Measurements from ENCODE around the gene CLASP1. TPM values are rescaled to one million over a fixed set of nuclear protein-coding genes. Genes with fewer than 3 reads are reported as not detected.

Gene CLASP1
- total RNA-seq, 1 donor = 46.0 TPM

DNA sequence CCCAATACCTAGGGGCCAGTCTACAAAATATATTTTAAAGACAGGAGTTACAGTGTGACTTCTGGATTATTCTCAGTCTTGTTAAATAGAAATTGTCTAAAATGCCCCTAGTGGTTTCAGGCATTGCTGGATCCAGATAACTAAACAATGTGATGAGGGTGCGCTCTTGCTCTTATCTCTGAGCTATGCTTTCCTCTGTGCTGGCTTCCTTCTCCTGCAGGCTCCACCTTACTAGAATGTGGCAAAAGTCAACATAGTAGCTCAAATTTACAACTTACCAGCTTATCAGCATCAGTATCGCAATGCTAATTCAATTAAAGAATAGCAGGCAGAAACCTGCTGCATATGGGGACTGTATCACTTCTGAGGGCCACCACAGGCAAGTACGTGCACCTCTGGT lies 179.9 kb downstream of the CLASP1 start:
- Histone ChIP-seq H3K27me3 (ENCODE audit: insufficient read depth, low read length) (no peaks in the 10 kb centered on the region), H3K4me2 (ENCODE audit: insufficient read depth, low read length) (no peak overlapping the region), H3K36me3 (ENCODE audit: insufficient read depth, low read length) (peaks cover 21% of the 10 kb centered on the region), H3K9me3 (ENCODE audit: low read depth, low read length) (no peaks in the 10 kb centered on the region), H3K79me2 (ENCODE audit: insufficient read depth, low read length) (peaks cover 6% of the 10 kb centered on the region), H4K20me1 (ENCODE audit: insufficient read depth, low read length) (no peaks in the 10 kb centered on the region), H3K4me3 (ENCODE audit: insufficient read depth, low read length) (no peak overlapping the region), H2AFZ (ENCODE audit: low read length) (no peak overlapping the region), H3K4me1 (ENCODE audit: insufficient read depth, low read length) (peaks cover 20% of the 10 kb centered on the region), H3K27ac (ENCODE audit: low read depth, low read length) (no peak overlapping the region)
- DNase-seq (ENCODE audit: insufficient read length, low spot score, missing footprints) = no peak
- TF ChIP-seq, protein P1, sequence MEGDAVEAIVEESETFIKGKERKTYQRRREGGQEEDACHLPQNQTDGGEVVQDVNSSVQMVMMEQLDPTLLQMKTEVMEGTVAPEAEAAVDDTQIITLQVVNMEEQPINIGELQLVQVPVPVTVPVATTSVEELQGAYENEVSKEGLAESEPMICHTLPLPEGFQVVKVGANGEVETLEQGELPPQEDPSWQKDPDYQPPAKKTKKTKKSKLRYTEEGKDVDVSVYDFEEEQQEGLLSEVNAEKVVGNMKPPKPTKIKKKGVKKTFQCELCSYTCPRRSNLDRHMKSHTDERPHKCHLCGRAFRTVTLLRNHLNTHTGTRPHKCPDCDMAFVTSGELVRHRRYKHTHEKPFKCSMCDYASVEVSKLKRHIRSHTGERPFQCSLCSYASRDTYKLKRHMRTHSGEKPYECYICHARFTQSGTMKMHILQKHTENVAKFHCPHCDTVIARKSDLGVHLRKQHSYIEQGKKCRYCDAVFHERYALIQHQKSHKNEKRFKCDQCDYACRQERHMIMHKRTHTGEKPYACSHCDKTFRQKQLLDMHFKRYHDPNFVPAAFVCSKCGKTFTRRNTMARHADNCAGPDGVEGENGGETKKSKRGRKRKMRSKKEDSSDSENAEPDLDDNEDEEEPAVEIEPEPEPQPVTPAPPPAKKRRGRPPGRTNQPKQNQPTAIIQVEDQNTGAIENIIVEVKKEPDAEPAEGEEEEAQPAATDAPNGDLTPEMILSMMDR (IDR thresholded peaks at IDR 0.05; ENCODE audit: extremely low read depth, low read depth, low read length) = no peak

DNA sequence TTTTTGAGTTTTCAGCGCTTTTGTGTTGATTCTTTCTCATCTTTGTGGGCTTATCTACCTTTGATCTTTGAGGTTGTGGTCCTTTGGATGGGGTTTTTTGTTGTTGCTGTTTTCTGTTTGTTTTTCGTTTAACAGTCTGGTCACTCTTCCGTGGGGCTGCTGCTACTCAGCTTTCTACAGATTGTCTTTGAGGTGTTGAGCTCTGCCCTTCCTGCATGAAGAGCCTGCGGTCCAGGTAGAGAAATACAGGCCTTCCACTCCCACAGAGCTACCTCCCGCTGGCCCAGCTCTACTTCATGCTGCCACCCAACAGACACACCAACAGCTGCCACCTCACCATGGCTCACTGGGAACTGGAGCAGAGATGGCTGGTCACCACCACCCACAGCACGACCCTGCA lies 180.3 kb downstream of the CLASP1 start:
- no peak for DNase-seq (ENCODE audit: insufficient read length, low spot score, missing footprints)
- Histone ChIP-seq H3K9me3 (ENCODE audit: low read depth, low read length) (no peaks in the 10 kb centered on the region), H2AFZ (ENCODE audit: low read length) (no peak overlapping the region), H3K79me2 (ENCODE audit: insufficient read depth, low read length) (peaks cover 4% of the 10 kb centered on the region), H3K4me3 (ENCODE audit: insufficient read depth, low read length) (no peak overlapping the region), H3K4me1 (ENCODE audit: insufficient read depth, low read length) (peaks cover 20% of the 10 kb centered on the region), H3K4me2 (ENCODE audit: insufficient read depth, low read length) (no peak overlapping the region), H3K36me3 (ENCODE audit: insufficient read depth, low read length) (peaks cover 21% of the 10 kb centered on the region), H3K27ac (ENCODE audit: low read depth, low read length) (no peak overlapping the region), H4K20me1 (ENCODE audit: insufficient read depth, low read length) (no peaks in the 10 kb centered on the region), H3K27me3 (ENCODE audit: insufficient read depth, low read length) (no peaks in the 10 kb centered on the region)
- TF ChIP-seq, protein P1 (IDR thresholded peaks at IDR 0.05; ENCODE audit: extremely low read depth, low read depth, low read length) = no peak

DNA sequence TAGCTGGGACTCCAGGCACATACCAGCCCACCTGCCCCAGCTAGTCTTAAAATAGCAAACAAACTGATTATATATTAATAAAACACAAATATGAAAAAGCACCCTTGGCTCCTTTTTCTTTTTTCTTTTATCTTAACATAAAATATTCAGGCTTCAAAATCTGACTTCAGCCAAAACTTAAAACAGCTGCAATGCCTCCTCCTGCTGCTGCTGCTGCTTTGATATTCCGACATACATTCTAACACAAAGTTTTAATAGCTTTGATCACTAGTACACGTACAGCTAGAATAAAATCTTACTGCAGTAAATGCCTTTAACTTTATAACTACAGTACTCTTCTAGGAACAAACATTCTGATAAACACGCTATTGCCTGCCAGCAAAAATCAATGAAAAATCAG lies 190.0 kb downstream of the CLASP1 start:
- Histone ChIP-seq H3K4me1 (ENCODE audit: insufficient read depth, low read length) (no peaks in the 10 kb centered on the region), H3K4me3 (ENCODE audit: insufficient read depth, low read length) (no peak overlapping the region), H3K9me3 (ENCODE audit: low read depth, low read length) (no peaks in the 10 kb centered on the region), H3K36me3 (ENCODE audit: insufficient read depth, low read length) (peaks cover 38% of the 10 kb centered on the region), H3K27ac (ENCODE audit: low read depth, low read length) (no peak overlapping the region), H4K20me1 (ENCODE audit: insufficient read depth, low read length) (no peaks in the 10 kb centered on the region), H3K27me3 (ENCODE audit: insufficient read depth, low read length) (no peaks in the 10 kb centered on the region), H3K79me2 (ENCODE audit: insufficient read depth, low read length) (no peaks in the 10 kb centered on the region), H3K4me2 (ENCODE audit: insufficient read depth, low read length) (no peak overlapping the region), H2AFZ (ENCODE audit: low read length) (no peak overlapping the region)
- TF ChIP-seq, protein P1 (IDR thresholded peaks at IDR 0.05; ENCODE audit: extremely low read depth, low read depth, low read length) = no peak
- no peak for DNase-seq (ENCODE audit: insufficient read length, low spot score, missing footprints)

DNA sequence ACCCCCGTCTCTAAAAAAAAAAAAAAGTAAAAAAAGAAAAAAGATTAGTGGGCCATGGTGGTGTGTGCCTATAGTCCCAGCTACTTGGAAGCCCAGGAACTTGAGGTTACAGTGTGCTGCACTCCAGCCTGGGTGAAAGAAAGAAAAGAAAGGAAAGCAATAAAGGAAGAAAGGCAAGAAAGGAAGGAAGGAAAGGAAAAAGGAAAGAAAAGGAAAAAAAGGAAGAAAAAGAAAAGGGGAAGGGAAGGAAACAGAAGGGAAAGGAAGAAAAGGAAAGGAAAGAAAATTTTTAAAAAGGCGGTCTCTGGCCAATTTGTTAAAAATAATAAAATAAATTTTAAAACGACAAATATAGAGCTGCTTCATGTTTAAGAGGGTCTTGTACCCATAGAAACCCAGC lies 192.9 kb downstream of the CLASP1 start:
- H3K36me3 ChIP-seq (ENCODE audit: insufficient read depth, low read length) = peaks cover 24% of the 10 kb centered on the region
- no peak for DNase-seq (ENCODE audit: insufficient read length, low spot score, missing footprints)
- H3K27me3 ChIP-seq (ENCODE audit: insufficient read depth, low read length) = no peaks in the 10 kb centered on the region
- no peak overlapping the region for H3K27ac ChIP-seq (ENCODE audit: low read depth, low read length)
- H3K4me3 ChIP-seq (ENCODE audit: insufficient read depth, low read length) = no peak overlapping the region
- H3K4me1 ChIP-seq (ENCODE audit: insufficient read depth, low read length) = no peaks in the 10 kb centered on the region
- TF ChIP-seq, protein P1 (IDR thresholded peaks at IDR 0.05; ENCODE audit: extremely low read depth, low read depth, low read length) = no peak
- H3K9me3 ChIP-seq (ENCODE audit: low read depth, low read length) = no peaks in the 10 kb centered on the region
- H3K79me2 ChIP-seq (ENCODE audit: insufficient read depth, low read length) = no peaks in the 10 kb centered on the region
- H4K20me1 ChIP-seq (ENCODE audit: insufficient read depth, low read length) = no peaks in the 10 kb centered on the region
- no peak overlapping the region for H3K4me2 ChIP-seq (ENCODE audit: insufficient read depth, low read length)
- H2AFZ ChIP-seq (ENCODE audit: low read length) = no peak overlapping the region

All from osteoblast (primary cell).